HEK293T (cell line): ENCODE data around the gene LSS.

Source experiments
- BHLHE40 ChIP-seq: fragments of 450-650 bp; IDR thresholded peaks from 2 replicates; pipeline ENCODE4 v1.6.1; 2016; ENCODE audit warnings: mild to moderate bottlenecking, moderate library complexity, borderline replicate concordance
- ELF4 ChIP-seq: fragments of 450-650 bp; IDR thresholded peaks from 2 replicates; pipeline ENCODE4 v1.6.1; 2017; ENCODE audit warnings: antibody characterized with exemption
- FOXM1 ChIP-seq: fragments of 450-650 bp; IDR thresholded peaks from 2 replicates; pipeline ENCODE4 v1.6.1; 2017; ENCODE audit warnings: mild to moderate bottlenecking, borderline replicate concordance
- TARDBP ChIP-seq: fragments of 450-650 bp; IDR thresholded peaks from 2 replicates; pipeline ENCODE4 v1.6.1; 2016
- ZNF384 ChIP-seq: fragments of 450-650 bp; IDR thresholded peaks from 2 replicates; pipeline ENCODE4 v1.6.1; 2016
- TF ChIP-seq, protein P1 (sequence below): fragments of 450-650 bp; IDR thresholded peaks from 2 replicates; pipeline ENCODE4 v1.6.1; 2016

GRCh38 chr21:46254208-46254975, 25.8 kb upstream of the LSS start:
- TF ChIP-seq BHLHE40 (no peak), TARDBP (no peak), ELF4 (no peak), FOXM1 (no peak), ZNF384 (no peak)
- TF ChIP-seq, protein P1, sequence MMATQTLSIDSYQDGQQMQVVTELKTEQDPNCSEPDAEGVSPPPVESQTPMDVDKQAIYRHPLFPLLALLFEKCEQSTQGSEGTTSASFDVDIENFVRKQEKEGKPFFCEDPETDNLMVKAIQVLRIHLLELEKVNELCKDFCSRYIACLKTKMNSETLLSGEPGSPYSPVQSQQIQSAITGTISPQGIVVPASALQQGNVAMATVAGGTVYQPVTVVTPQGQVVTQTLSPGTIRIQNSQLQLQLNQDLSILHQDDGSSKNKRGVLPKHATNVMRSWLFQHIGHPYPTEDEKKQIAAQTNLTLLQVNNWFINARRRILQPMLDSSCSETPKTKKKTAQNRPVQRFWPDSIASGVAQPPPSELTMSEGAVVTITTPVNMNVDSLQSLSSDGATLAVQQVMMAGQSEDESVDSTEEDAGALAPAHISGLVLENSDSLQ, result no peak
